HEK293 (cell line): Measurements from ENCODE around the gene TRIB2.

Source experiments
- CTCF ChIA-PET: fragments of 350-600 bp; formaldehyde crosslinking; extraction: SDS; loops from one replicate; lab custom pipeline; 2021; ENCODE audit warnings: antibody characterized with exemption; lab: Yijun Ruan, JAX
- POLR2A ChIA-PET: fragments of 300-600 bp; formaldehyde crosslinking; extraction: SDS; loops from one replicate; lab custom pipeline; 2020; ENCODE audit warnings: antibody characterized with exemption, inconsistent platforms; lab: Yijun Ruan, JAX
- H3K27ac ChIP-seq: fragments of 200-500 bp; sonication (Bioruptor generic); 2 replicates; pipeline ENCODE4 v1.5.1; 2014; ENCODE audit warnings: low read depth, low read length, control low read depth, inconsistent platforms; ENCODE audit errors: extremely low read depth
- H3K36me3 ChIP-seq, 2 experiments: fragments of 200-500 bp in 1 of 2; sonication (Bioruptor generic) in 1 of 2; 1 replicate in 1 of 2; 2 replicates in 1 of 2; pipeline ENCODE4 v1.5.1; 2014 to 2017; ENCODE audit warnings: inconsistent platforms in 2 of 2, low read length in 2 of 2; ENCODE audit not compliant: control insufficient read depth in 2 of 2, insufficient read depth in 1 of 2
- H3K4me1 ChIP-seq: fragments of 200-500 bp; sonication (Bioruptor generic); 2 replicates; pipeline ENCODE4 v1.5.1; 2014; ENCODE audit warnings: mild to moderate bottlenecking, low read length, inconsistent platforms; ENCODE audit not compliant: control insufficient read depth, insufficient read depth
- H3K4me3 ChIP-seq: 2 replicates; pipeline ENCODE4 v1.5.1; 2011; ENCODE audit warnings: low read depth, mild to moderate bottlenecking, control low read depth, low read length, moderate library complexity
- H3K9me3 ChIP-seq: fragments of 200-500 bp; sonication (Bioruptor generic); 2 replicates; pipeline ENCODE4 v1.5.1; 2014; ENCODE audit warnings: low read depth, low read length, inconsistent platforms; ENCODE audit not compliant: control insufficient read depth, insufficient read depth
- GLIS1 ChIP-seq: fragments of 450-650 bp; formaldehyde crosslinking; IDR thresholded peaks from 2 replicates; pipeline ENCODE4 v1.5.1; 2016; ENCODE audit warnings: missing biosample characterization, missing genetic modification characterization
- GLIS2 ChIP-seq: fragments of 450-650 bp; formaldehyde crosslinking; IDR thresholded peaks from 2 replicates; pipeline ENCODE4 v1.5.1; 2016; ENCODE audit warnings: missing biosample characterization, missing genetic modification characterization
- MZF1 ChIP-seq: fragments of 450-650 bp; formaldehyde crosslinking; IDR thresholded peaks from 2 replicates; pipeline ENCODE4 v1.5.1; 2017; ENCODE audit warnings: missing biosample characterization, missing genetic modification characterization, borderline replicate concordance
- PRDM10 ChIP-seq: fragments of 450-650 bp; formaldehyde crosslinking; IDR thresholded peaks from 2 replicates; pipeline ENCODE4 v1.5.1; 2016; ENCODE audit warnings: missing biosample characterization, missing genetic modification characterization
- SALL2 ChIP-seq: fragments of 450-650 bp; formaldehyde crosslinking; IDR thresholded peaks from 2 replicates; pipeline ENCODE4 v1.5.0; 2017; ENCODE audit warnings: missing biosample characterization, mild to moderate bottlenecking, missing genetic modification characterization, borderline replicate concordance
- ZIC2 ChIP-seq: fragments of 450-650 bp; formaldehyde crosslinking; IDR thresholded peaks from 2 replicates; pipeline ENCODE4 v1.5.1; 2016; ENCODE audit warnings: missing biosample characterization, missing genetic modification characterization
- ZNF155 ChIP-seq: fragments of 450-650 bp; formaldehyde crosslinking; IDR thresholded peaks from 2 replicates; pipeline ENCODE4 v1.5.1; 2016; ENCODE audit warnings: missing biosample characterization, missing genetic modification characterization
- ZNF157 ChIP-seq: fragments of 450-650 bp; formaldehyde crosslinking; IDR thresholded peaks from 2 replicates; pipeline ENCODE4 v1.5.1; 2016; ENCODE audit warnings: missing biosample characterization, missing genetic modification characterization
- ZNF174 ChIP-seq: fragments of 450-650 bp; formaldehyde crosslinking; IDR thresholded peaks from 2 replicates; pipeline ENCODE4 v1.5.0; 2017; ENCODE audit warnings: missing biosample characterization, mild to moderate bottlenecking, missing genetic modification characterization
- ZNF175 ChIP-seq: fragments of 450-650 bp; formaldehyde crosslinking; IDR thresholded peaks from 2 replicates; pipeline ENCODE4 v1.5.1; 2016; ENCODE audit warnings: missing biosample characterization, missing genetic modification characterization
- ZNF660 ChIP-seq: fragments of 450-650 bp; IDR thresholded peaks from 2 replicates; pipeline ENCODE4 v1.5.1; 2018; ENCODE audit warnings: missing biosample characterization, mild to moderate bottlenecking, missing genetic modification characterization
- ZNF704 ChIP-seq: fragments of 450-650 bp; formaldehyde crosslinking; IDR thresholded peaks from 2 replicates; pipeline ENCODE4 v1.5.1; 2016; ENCODE audit warnings: missing biosample characterization, missing genetic modification characterization
- ZNF707 ChIP-seq: fragments of 450-650 bp; formaldehyde crosslinking; IDR thresholded peaks from 2 replicates; pipeline ENCODE4 v1.5.1; 2016; ENCODE audit warnings: missing biosample characterization, missing genetic modification characterization
- ZNF791 ChIP-seq: fragments of 450-650 bp; formaldehyde crosslinking; IDR thresholded peaks from 2 replicates; pipeline ENCODE4 v1.5.1; 2016; ENCODE audit warnings: missing biosample characterization, missing genetic modification characterization
- ZNF792 ChIP-seq: fragments of 450-650 bp; formaldehyde crosslinking; IDR thresholded peaks from 2 replicates; pipeline ENCODE4 v1.5.1; 2016; ENCODE audit warnings: missing biosample characterization, missing genetic modification characterization
- TF ChIP-seq, protein P1 (sequence below): fragments of 450-650 bp; formaldehyde crosslinking; IDR thresholded peaks from 2 replicates; pipeline ENCODE4 v1.5.1; 2017; ENCODE audit warnings: missing biosample characterization, missing genetic modification characterization
- TF ChIP-seq, protein P2 (sequence below): fragments of 450-650 bp; formaldehyde crosslinking; IDR thresholded peaks from 2 replicates; pipeline ENCODE4 v1.5.1; 2016; ENCODE audit warnings: missing biosample characterization, missing genetic modification characterization
- TF ChIP-seq, protein P3 (sequence below): fragments of 450-650 bp; formaldehyde crosslinking; IDR thresholded peaks from 2 replicates; pipeline ENCODE4 v1.5.1; 2016; ENCODE audit warnings: missing biosample characterization, missing genetic modification characterization

The TRIB2 gene

DNA sequence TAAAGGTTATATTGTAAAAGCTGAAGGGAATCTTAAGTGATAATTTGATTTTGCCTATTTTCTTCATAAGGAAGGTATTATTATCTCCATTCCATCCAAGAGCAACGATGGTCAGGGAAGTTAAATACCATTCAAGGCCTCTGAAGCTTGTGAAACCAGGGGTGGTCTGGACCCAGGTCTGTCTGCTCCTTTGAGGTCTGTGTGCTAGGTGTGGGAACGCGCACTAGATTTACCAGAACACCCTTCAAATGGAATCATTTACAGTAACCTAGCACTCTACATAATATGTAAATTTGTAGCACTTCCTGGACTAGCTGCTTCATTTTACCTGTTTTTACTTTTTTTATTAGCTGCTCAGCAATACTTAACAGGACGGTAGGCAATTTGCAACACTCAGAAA, 6.4 kb upstream of the TRIB2 start:
- CTCF ChIA-PET: interaction anchor here (0.5 to 0.7 kb wide), 2 partner anchors 146 to 264 kb away, joined by 3 read pairs; no protein-coding TSS in a partner anchor
- no peak overlapping the region for H3K27ac ChIP-seq

DNA sequence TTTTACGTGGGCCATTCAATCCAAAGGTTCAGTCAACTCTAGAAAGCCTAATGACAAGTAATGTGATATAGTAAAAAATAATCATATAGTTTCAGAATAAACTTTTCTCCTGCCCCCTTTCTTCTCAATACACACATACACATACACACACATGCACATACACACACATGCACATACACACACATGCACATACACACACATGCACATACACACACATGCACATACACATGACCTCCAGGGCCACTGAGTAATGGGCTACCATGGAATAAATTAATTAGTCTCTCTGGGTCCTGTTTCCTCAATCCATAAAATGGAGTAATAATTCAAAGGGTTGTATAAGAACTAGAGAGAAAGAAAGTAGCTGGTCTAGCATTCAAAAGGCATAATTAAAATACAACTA, 5.4 kb upstream of the TRIB2 start:
- no peak overlapping the region for H3K27ac ChIP-seq
- TF ChIP-seq SALL2 (tag by site-specific recombination): no peak
- TF ChIP-seq, protein P1, sequence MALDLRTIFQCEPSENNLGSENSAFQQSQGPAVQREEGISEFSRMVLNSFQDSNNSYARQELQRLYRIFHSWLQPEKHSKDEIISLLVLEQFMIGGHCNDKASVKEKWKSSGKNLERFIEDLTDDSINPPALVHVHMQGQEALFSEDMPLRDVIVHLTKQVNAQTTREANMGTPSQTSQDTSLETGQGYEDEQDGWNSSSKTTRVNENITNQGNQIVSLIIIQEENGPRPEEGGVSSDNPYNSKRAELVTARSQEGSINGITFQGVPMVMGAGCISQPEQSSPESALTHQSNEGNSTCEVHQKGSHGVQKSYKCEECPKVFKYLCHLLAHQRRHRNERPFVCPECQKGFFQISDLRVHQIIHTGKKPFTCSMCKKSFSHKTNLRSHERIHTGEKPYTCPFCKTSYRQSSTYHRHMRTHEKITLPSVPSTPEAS: peak; percentile 87
- TF ChIP-seq, all 188 proteins: peak for 1
- Histone ChIP-seq H3K36me3 (no peaks in the 10 kb centered on the region), H3K4me1 (peaks cover 15% of the 10 kb centered on the region), H3K9me3 (no peaks in the 10 kb centered on the region), H3K4me3 (no peak overlapping the region)
- ChIA-PET POLR2A (interaction anchor here (0.6 kb wide), 1 partner anchor 10 kb away, joined by 3 read pairs; no protein-coding TSS in a partner anchor), CTCF (no interaction called here)

More for the DNA sequence above, 6.4 kb upstream of the TRIB2 start:
- no peaks in the 10 kb centered on the region for H3K9me3 ChIP-seq
- H3K36me3 ChIP-seq: no peaks in the 10 kb centered on the region
- H3K4me1 ChIP-seq: peaks cover 11% of the 10 kb centered on the region
- no peak overlapping the region for H3K4me3 ChIP-seq
- no peak for TF ChIP-seq GLIS2
- TF ChIP-seq ZIC2 (tag by site-specific recombination): no peak
- no peak for TF ChIP-seq ZNF707 (tag by site-specific recombination)
- TF ChIP-seq, protein P2, sequence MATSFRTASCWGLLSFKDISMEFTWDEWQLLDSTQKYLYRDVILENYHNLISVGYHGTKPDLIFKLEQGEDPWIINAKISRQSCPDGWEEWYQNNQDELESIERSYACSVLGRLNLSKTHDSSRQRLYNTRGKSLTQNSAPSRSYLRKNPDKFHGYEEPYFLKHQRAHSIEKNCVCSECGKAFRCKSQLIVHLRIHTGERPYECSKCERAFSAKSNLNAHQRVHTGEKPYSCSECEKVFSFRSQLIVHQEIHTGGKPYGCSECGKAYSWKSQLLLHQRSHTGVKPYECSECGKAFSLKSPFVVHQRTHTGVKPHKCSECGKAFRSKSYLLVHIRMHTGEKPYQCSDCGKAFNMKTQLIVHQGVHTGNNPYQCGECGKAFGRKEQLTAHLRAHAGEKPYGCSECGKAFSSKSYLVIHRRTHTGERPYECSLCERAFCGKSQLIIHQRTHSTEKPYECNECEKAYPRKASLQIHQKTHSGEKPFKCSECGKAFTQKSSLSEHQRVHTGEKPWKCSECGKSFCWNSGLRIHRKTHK: no peak
- TF ChIP-seq ZNF791 (tag by site-specific recombination): no peak
- no peak for TF ChIP-seq ZNF704
- TF ChIP-seq, protein P3, sequence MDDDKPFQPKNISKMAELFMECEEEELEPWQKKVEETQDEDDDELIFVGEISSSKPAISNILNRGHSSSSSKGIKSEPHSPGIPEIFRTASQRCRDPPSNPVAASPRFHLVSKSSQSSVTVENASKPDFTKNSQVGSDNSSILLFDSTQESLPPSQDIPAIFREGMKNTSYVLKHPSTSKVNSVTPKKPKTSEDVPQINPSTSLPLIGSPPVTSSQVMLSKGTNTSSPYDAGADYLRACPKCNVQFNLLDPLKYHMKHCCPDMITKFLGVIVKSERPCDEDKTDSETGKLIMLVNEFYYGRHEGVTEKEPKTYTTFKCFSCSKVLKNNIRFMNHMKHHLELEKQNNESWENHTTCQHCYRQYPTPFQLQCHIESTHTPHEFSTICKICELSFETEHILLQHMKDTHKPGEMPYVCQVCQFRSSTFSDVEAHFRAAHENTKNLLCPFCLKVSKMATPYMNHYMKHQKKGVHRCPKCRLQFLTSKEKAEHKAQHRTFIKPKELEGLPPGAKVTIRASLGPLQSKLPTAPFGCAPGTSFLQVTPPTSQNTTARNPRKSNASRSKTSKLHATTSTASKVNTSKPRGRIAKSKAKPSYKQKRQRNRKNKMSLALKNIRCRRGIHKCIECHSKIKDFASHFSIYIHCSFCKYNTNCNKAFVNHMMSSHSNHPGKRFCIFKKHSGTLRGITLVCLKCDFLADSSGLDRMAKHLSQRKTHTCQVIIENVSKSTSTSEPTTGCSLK (tag by site-specific recombination): no peak
- no peak for TF ChIP-seq GLIS1 (tag by site-specific recombination)
- TF ChIP-seq ZNF660: no peak
- no peak for TF ChIP-seq ZNF157 (tag by site-specific recombination)
- TF ChIP-seq MZF1 (tag by site-specific recombination): no peak
- no peak for TF ChIP-seq ZNF174 (tag by site-specific recombination)
- no peak for TF ChIP-seq ZNF792 (tag by site-specific recombination)
- TF ChIP-seq PRDM10 (tag by site-specific recombination): no peak
- no peak for TF ChIP-seq ZNF155
- no peak for TF ChIP-seq ZNF175 (tag by site-specific recombination)
- POLR2A ChIA-PET: no interaction called here
